22Rv1 (cell line): ENCODE results near the gene ARID1A.
"Not testable (repeated sequence)": the region's sequence is repeated elsewhere in the genome, so short reads cannot be mapped to it uniquely, and the experiment has no call there.

ENCODE experiments used
- H3K27ac ChIP-seq: fragments of 450-650 bp; 2 replicates; pipeline ENCODE4 v1.5.1; 2017
- ZFX ChIP-seq: fragments of 450-650 bp; IDR thresholded peaks from 2 replicates; pipeline ENCODE4 v1.6.1; 2017; ENCODE audit warnings: antibody characterized with exemption, borderline replicate concordance
- TF ChIP-seq, protein P1 (sequence below): fragments of 450-650 bp; IDR thresholded peaks from 2 replicates; pipeline ENCODE4 v1.5.1; 2017; ENCODE audit warnings: mild to moderate bottlenecking

ARID1A gene

GRCh38 chr1:26799479-26800142, 103.8 kb downstream of the ARID1A start:
- TF ChIP-seq, protein P1, sequence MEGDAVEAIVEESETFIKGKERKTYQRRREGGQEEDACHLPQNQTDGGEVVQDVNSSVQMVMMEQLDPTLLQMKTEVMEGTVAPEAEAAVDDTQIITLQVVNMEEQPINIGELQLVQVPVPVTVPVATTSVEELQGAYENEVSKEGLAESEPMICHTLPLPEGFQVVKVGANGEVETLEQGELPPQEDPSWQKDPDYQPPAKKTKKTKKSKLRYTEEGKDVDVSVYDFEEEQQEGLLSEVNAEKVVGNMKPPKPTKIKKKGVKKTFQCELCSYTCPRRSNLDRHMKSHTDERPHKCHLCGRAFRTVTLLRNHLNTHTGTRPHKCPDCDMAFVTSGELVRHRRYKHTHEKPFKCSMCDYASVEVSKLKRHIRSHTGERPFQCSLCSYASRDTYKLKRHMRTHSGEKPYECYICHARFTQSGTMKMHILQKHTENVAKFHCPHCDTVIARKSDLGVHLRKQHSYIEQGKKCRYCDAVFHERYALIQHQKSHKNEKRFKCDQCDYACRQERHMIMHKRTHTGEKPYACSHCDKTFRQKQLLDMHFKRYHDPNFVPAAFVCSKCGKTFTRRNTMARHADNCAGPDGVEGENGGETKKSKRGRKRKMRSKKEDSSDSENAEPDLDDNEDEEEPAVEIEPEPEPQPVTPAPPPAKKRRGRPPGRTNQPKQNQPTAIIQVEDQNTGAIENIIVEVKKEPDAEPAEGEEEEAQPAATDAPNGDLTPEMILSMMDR, result no peak
- no peak for TF ChIP-seq ZFX
- no peak overlapping the region for H3K27ac ChIP-seq

GRCh38 chr1:26803932-26804331, 108.1 kb downstream of the ARID1A start:
- H3K27ac ChIP-seq, result not testable (repeated sequence)

DNA sequence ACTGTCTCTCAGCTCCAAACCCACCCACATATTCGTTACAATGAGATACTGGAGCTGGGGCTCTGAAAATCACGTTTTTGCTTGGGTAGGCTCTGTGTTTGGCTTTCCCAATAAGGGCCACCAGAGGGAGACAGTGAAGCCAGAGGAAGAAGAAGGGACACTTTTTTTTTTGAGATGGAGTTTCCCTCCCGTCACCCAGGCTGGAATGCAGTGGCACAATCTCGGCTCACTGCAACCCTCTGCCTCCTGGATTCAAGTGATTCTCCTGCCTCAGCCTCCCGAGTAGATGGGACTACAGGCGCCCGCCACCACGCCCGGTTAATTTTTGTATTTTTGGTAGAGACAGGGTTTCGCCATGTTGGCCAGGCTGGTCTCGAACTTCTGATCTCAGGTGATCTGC, 114.3 kb downstream of the ARID1A start:
- H3K27ac ChIP-seq, result not testable (repeated sequence)
- TF ChIP-seq, protein P1, result peak; percentile 88

GRCh38 chr1:26811057-26811456, 115.2 kb downstream of the ARID1A start:
- TF ChIP-seq ZFX, result no peak
- TF ChIP-seq, protein P1, result no peak
- no peak overlapping the region for H3K27ac ChIP-seq

DNA sequence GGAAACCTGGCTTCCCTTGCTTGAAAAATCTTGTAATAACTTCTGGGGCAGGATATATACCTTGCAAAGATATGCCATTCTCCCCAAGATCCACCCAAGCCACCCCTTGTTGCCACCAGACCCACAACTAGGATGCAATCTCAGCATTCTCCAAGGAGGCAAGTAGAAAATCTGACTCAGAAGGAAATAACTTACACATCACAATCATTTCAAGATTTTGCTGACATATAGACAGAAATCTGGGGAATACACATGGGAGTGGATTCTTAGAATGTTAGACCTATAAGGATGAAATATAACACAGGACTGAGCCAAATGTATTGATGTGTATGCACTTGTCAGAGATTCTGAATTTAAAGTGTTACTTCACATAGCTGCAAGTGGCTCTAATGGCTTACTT, 115.9 kb downstream of the ARID1A start:
- TF ChIP-seq ZFX, result no peak
- TF ChIP-seq, protein P1, result no peak

GRCh38 chr1:26814377-26814776, 118.6 kb downstream of the ARID1A start:
- TF ChIP-seq ZFX, result no peak
- TF ChIP-seq, protein P1, result no peak
- H3K27ac ChIP-seq, result no peak overlapping the region

More for the DNA sequence above, 115.9 kb downstream of the ARID1A start:
- H3K27ac ChIP-seq, result no peak overlapping the region

GRCh38 chr1:26814893-26815292, 119.1 kb downstream of the ARID1A start:
- no peak overlapping the region for H3K27ac ChIP-seq
- TF ChIP-seq, protein P1, result no peak
- TF ChIP-seq ZFX, result no peak

DNA sequence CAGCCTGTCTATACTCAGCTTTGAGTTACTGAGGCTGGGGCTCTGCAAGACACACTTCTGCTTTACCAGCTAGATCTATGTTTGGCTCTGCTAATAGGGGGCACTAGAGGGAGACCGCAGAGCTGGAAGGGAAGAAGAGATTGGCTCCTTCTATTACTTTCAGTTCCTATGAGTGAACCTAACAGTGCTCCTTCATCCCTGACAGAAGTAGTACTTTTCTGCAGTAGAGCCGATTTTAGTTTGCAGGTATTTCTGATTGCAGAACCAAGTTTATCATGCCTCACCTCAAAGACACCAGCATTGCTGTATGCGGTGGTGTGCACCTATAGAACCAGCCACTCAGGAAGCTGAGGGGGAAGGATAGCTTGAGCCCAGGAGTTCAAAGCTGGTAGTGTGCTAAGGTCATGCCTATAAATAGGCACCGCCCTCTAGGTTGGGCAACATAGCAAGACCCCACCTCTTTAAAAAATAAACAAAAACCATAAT, 125.0 kb downstream of the ARID1A start:
- H3K27ac ChIP-seq, result no peak overlapping the region
- no peak for TF ChIP-seq ZFX
- TF ChIP-seq, protein P1, result peak; percentile 16; the same call in 1 of the 2 replicates
